Stimulated activated naive CD8-positive, alpha-beta T cell treated with anti-CD3 and anti-CD28 coated beads, Interleukin-15, Interleukin-2, amounts not matched to agents 100 ng/mL and 50 ng/mL, for 24 hours (primary cell): ENCODE measurements around the gene KDM1A.

Source experiments
- H3K27ac Mint-ChIP-seq: one replicate; pipeline ENCODE4 v1.8.0; 2021; ENCODE audit warnings: mild to moderate bottlenecking, mixed read lengths
- H3K27me3 Mint-ChIP-seq: one replicate; pipeline ENCODE4 v1.8.0; 2021; ENCODE audit warnings: mixed read lengths
- H3K36me3 Mint-ChIP-seq: one replicate; pipeline ENCODE4 v1.8.0; 2021; ENCODE audit warnings: low read depth, mixed read lengths
- H3K4me1 Mint-ChIP-seq: one replicate; pipeline ENCODE4 v1.8.0; 2021; ENCODE audit warnings: low read depth, mixed read lengths
- H3K4me3 Mint-ChIP-seq: one replicate; pipeline ENCODE4 v1.8.0; 2021; ENCODE audit warnings: mild to moderate bottlenecking, mixed read lengths
- H3K9me3 Mint-ChIP-seq: one replicate; pipeline ENCODE4 v1.8.0; 2021; ENCODE audit warnings: mixed read lengths

KDM1A gene

GRCh38 chr1:23079025-23079424, 59.8 kb downstream of the KDM1A start:
- no peak overlapping the region for H3K4me3 Mint-ChIP-seq
- H3K4me1 Mint-ChIP-seq, result no peaks in the 10 kb centered on the region
- H3K27me3 Mint-ChIP-seq, result no peaks in the 10 kb centered on the region
- H3K9me3 Mint-ChIP-seq, result no peaks in the 10 kb centered on the region
- peaks cover 83% of the 10 kb centered on the region for H3K36me3 Mint-ChIP-seq
- no peak overlapping the region for H3K27ac Mint-ChIP-seq

DNA sequence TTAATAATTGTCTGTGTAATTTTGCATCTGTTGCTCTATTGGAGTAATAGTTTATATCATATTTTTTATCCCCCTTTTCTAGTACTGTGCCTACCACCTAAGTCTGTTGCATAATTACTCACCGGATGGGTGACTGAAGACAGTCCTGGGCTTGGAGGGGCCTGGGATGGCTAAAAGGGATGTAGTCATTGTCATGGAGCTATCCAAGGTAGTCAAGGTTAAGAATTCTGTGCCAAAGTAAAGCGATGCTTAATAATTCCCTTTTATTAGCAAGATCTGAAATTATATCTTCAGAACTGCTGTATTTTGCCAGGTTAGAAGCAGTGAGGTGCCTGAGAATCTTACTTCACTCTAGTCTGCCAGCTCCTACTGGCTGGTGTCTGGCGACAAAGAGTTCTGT, 61.6 kb downstream of the KDM1A start:
- no peak overlapping the region for H3K4me3 Mint-ChIP-seq
- no peaks in the 10 kb centered on the region for H3K27me3 Mint-ChIP-seq
- no peak overlapping the region for H3K27ac Mint-ChIP-seq
- peaks cover 87% of the 10 kb centered on the region for H3K36me3 Mint-ChIP-seq
- H3K4me1 Mint-ChIP-seq, result no peaks in the 10 kb centered on the region
- no peaks in the 10 kb centered on the region for H3K9me3 Mint-ChIP-seq

DNA sequence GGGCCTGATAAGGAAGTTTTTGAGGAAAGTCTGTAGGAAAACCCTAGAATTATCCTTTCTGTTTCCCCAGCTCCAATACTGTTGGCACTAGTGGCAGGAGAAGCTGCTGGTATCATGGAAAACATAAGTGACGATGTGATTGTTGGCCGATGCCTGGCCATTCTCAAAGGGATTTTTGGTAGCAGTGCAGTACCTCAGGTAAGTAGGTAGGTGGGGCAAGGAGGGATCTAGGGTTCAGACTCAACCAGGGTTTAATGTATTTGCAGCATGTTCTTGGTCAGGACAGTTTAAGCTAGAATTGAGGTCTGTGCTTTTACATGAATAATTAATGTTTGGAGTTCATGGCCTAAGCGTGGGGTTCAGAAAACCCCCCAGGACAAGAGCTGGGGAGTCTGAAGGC, 62.1 kb downstream of the KDM1A start:
- H3K27me3 Mint-ChIP-seq, result no peaks in the 10 kb centered on the region
- peaks cover 87% of the 10 kb centered on the region for H3K36me3 Mint-ChIP-seq

DNA sequence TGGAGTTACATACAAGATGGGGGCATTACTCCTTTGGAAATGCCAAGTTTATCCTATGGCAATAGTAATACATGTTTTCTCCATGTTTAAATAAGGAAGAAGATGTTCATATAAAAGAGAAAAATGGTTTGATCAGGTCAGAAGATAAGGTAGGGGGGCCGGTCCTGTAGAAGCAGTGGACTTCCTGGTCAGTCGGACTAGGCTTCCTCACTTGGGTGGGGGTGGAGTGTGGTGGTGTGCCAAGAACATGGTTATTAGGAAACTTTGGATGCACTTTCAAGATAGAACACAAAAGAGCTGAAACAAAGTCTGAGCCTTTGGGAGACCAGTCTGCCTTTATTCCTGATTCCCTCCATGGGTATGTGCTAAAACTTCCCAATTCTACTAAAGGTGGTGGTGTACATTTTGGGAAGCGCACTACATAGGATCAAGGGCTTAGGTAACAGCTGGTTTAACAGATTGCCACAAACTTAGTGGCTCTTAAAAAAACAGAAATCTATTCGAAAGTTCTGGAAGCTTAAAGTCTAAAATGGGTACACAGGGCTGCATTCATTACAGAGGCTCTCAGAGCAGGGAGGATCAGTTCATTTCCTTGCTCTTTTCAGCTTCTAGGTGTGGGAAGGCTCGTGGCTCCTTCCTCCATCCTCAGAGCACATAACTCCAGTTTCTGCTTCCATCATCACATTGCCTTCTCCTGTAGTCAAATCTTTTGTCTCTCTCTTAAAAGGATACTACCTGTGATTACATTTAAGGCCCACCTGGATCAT, 64.6 kb downstream of the KDM1A start:
- Mint-ChIP-seq H3K9me3 (no peaks in the 10 kb centered on the region), H3K27me3 (no peaks in the 10 kb centered on the region), H3K36me3 (peaks cover 75% of the 10 kb centered on the region), H3K27ac (no peak overlapping the region), H3K4me3 (no peak overlapping the region), H3K4me1 (no peaks in the 10 kb centered on the region)

More for the DNA sequence above, 62.1 kb downstream of the KDM1A start:
- H3K27ac Mint-ChIP-seq, result no peak overlapping the region
- no peak overlapping the region for H3K4me3 Mint-ChIP-seq
- no peaks in the 10 kb centered on the region for H3K9me3 Mint-ChIP-seq
- H3K4me1 Mint-ChIP-seq, result no peaks in the 10 kb centered on the region

DNA sequence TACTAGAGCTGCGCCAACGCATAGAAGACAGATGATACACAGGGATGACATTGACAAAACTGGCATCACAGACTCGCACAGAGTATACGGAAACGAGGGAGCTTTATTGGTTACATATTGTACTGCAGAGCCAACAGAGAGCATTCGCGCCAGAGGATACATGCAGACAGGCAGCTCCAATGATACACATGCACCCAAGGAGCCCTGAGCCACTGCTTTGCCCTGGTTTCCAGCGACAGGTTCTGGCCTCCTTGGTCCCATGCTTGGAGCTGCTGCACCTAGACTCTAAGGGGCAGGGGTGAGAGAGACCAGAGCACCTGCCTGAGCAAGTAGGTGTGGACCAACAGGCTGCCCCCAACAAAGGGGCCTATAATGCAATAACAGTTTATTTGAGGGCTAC, 65.6 kb downstream of the KDM1A start:
- no peak overlapping the region for H3K4me3 Mint-ChIP-seq
- H3K4me1 Mint-ChIP-seq, result no peaks in the 10 kb centered on the region
- H3K36me3 Mint-ChIP-seq, result peaks cover 65% of the 10 kb centered on the region
- no peaks in the 10 kb centered on the region for H3K27me3 Mint-ChIP-seq
- no peaks in the 10 kb centered on the region for H3K9me3 Mint-ChIP-seq
- H3K27ac Mint-ChIP-seq, result no peak overlapping the region

GRCh38 chr1:23085696-23086095, 66.4 kb downstream of the KDM1A start:
- no peak overlapping the region for H3K27ac Mint-ChIP-seq
- no peaks in the 10 kb centered on the region for H3K27me3 Mint-ChIP-seq
- H3K4me3 Mint-ChIP-seq, result no peak overlapping the region
- peaks cover 58% of the 10 kb centered on the region for H3K36me3 Mint-ChIP-seq
- no peaks in the 10 kb centered on the region for H3K9me3 Mint-ChIP-seq
- no peaks in the 10 kb centered on the region for H3K4me1 Mint-ChIP-seq

GRCh38 chr1:23088027-23088426, 68.8 kb downstream of the KDM1A start:
- Mint-ChIP-seq H3K4me3 (no peak overlapping the region), H3K4me1 (no peaks in the 10 kb centered on the region), H3K9me3 (no peaks in the 10 kb centered on the region), H3K36me3 (peaks cover 43% of the 10 kb centered on the region), H3K27ac (no peak overlapping the region), H3K27me3 (no peaks in the 10 kb centered on the region)

DNA sequence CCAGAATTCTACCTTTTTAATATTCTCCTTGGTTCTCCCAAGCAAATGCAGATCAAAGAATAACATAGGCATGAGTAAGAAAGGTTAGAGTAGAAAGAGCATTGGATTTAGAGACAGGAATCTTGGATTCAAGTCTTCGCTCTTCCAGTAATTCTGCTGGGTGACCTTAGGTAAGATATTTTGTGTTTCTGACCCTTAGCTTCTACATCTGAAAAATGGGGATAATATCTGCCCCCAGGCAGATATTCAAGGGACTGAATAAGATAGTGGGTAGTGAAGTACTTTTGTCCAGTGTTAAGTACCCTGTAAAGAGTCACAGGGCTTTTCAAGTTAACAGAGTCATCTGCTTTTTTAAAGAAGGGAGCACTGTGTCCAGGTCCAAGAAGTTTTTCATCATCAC, 70.8 kb downstream of the KDM1A start:
- Mint-ChIP-seq H3K4me3 (no peak overlapping the region), H3K9me3 (no peaks in the 10 kb centered on the region), H3K27me3 (no peaks in the 10 kb centered on the region), H3K27ac (no peak overlapping the region), H3K4me1 (no peaks in the 10 kb centered on the region), H3K36me3 (peaks cover 33% of the 10 kb centered on the region)

DNA sequence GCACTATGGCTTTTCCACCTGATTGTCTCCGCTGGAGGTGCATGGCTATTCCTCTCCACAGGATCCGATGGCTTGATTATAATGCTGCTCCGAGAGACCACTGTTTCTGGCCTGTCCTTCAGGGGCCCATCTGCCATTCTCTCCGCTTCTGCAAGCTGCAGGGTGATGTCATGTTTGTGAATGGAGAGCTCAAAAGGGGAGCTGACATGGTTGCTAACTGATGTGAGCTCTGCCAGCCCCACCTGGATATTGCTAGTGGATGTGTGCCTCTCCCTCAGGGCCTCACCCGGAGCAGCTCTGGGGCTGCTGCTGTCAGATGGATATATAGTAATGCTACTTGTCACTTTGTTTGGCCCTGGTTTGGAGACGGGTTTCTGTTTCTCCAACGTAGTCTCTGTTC, 72.3 kb downstream of the KDM1A start:
- no peak overlapping the region for H3K4me3 Mint-ChIP-seq
- H3K4me1 Mint-ChIP-seq, result no peaks in the 10 kb centered on the region
- H3K9me3 Mint-ChIP-seq, result no peaks in the 10 kb centered on the region
- no peak overlapping the region for H3K27ac Mint-ChIP-seq
- no peaks in the 10 kb centered on the region for H3K27me3 Mint-ChIP-seq
- H3K36me3 Mint-ChIP-seq, result peaks cover 26% of the 10 kb centered on the region

DNA sequence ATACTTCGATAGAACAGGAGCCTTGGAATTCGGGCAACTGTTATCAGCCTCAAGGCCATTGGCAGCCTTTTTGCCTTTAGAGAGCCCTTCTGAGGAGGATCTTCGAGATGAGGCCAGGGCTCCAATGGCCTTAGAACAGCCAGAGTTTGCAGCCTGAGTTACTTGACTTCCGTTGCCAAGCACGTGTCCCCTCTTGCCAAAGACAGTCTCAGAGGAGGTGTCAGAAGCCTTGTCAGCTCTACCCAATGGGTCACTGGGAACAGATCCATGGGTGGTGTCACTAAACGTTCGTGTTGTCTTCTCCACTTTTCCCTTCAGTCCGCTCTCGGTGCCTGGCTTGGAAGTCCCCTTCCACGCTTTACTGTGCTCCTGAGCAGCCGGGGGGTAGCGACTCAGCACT, 73.2 kb downstream of the KDM1A start:
- H3K4me3 Mint-ChIP-seq, result no peak overlapping the region
- no peak overlapping the region for H3K27ac Mint-ChIP-seq
- H3K9me3 Mint-ChIP-seq, result no peaks in the 10 kb centered on the region
- no peaks in the 10 kb centered on the region for H3K4me1 Mint-ChIP-seq
- H3K36me3 Mint-ChIP-seq, result peaks cover 19% of the 10 kb centered on the region
- H3K27me3 Mint-ChIP-seq, result no peaks in the 10 kb centered on the region

DNA sequence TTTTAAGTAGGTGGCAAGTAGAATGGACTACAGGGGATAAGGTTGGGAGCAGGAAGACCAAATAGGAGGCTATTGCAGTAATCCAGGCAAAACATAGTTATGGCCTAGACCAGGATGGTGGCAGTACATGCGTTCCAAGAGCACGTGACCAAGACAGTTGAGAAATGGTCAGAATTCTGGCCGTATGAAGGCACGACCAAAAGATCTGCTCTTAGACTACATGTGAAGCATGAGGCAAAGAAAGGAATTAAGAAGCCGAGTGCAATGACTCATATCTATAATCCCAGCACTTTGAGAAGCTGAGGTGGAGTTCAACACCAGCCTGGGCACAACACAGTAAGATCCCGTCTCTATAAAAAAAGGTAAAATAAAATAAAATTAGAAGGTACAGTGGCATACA, 78.0 kb downstream of the KDM1A start:
- Mint-ChIP-seq H3K27ac (no peak overlapping the region), H3K4me3 (no peak overlapping the region), H3K4me1 (peaks cover 34% of the 10 kb centered on the region), H3K36me3 (peaks cover 15% of the 10 kb centered on the region), H3K9me3 (no peaks in the 10 kb centered on the region), H3K27me3 (no peaks in the 10 kb centered on the region)

DNA sequence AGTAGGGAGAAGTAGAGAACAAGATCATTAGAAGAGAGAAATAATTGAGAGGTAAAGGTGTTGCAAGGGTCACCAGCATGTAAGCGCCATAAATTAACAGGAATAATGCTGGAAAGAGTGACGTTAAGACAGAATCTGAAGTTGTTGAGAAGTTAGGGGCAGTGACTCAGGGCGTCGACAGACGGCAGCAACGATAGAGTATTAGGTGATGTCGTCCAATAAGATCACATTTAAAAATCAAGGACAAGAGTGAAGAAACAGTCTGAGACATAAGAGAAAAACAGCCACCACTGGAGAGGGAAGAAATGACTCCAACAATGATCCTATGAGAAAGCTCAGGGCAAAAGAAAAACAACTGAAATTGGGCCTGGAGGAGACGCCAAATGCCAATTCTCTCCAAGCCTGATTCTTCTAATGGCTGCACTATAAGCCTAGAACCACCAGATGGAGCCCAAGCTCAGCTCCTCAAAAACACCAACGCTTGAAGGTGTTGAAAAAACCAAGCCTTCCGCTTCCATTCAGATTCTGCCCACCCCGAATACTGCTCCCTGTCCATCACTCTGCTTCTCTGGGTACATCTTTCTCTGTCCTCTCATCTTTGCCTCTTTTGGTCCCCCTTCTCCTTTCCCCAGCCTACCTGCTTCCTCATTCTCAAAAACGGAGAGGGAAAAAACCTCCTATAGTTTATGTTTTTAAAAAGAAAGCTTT, 79.3 kb downstream of the KDM1A start:
- Mint-ChIP-seq H3K27ac (peak overlapping the region; percentile 49), H3K4me1 (peaks cover 48% of the 10 kb centered on the region), H3K36me3 (peaks cover 8% of the 10 kb centered on the region), H3K27me3 (no peaks in the 10 kb centered on the region), H3K9me3 (no peaks in the 10 kb centered on the region), H3K4me3 (no peak overlapping the region)

DNA sequence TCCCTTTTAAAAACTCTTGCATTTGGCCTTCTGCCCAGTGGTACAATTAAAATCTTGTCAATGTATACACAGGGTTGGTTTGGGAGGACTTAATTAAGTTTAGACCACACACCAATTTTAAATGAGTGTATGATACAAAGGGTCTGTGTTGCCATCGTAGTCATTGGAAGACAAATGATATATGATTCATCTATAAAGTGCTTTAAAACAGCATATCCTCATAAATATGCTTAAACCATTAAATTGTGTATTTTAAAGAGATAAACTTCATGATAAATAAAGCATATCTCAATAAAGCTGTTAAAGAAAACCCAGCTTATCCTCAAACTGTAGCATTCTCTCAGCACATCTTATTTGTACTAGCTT, 79.9 kb downstream of the KDM1A start:
- peaks cover 3% of the 10 kb centered on the region for H3K36me3 Mint-ChIP-seq
- no peak overlapping the region for H3K27ac Mint-ChIP-seq
- no peaks in the 10 kb centered on the region for H3K27me3 Mint-ChIP-seq
- peaks cover 48% of the 10 kb centered on the region for H3K4me1 Mint-ChIP-seq
- H3K9me3 Mint-ChIP-seq, result no peaks in the 10 kb centered on the region
- H3K4me3 Mint-ChIP-seq, result no peak overlapping the region

GRCh38 chr1:23100074-23100748, 80.9 kb downstream of the KDM1A start:
- no peaks in the 10 kb centered on the region for H3K27me3 Mint-ChIP-seq
- peaks cover 51% of the 10 kb centered on the region for H3K4me1 Mint-ChIP-seq
- peaks cover 3% of the 10 kb centered on the region for H3K36me3 Mint-ChIP-seq
- no peak overlapping the region for H3K4me3 Mint-ChIP-seq
- H3K27ac Mint-ChIP-seq, result peak overlapping the region; percentile 24
- H3K9me3 Mint-ChIP-seq, result no peaks in the 10 kb centered on the region

GRCh38 chr1:23101101-23101827, 82.0 kb downstream of the KDM1A start:
- Mint-ChIP-seq H3K36me3 (peaks cover under 1% of the 10 kb centered on the region), H3K27me3 (no peaks in the 10 kb centered on the region), H3K9me3 (no peaks in the 10 kb centered on the region), H3K4me3 (no peak overlapping the region), H3K4me1 (peaks cover 51% of the 10 kb centered on the region), H3K27ac (no peak overlapping the region)
